NK-92 treated with Interleukin-12 subunit alpha and Interleukin-12 subunit beta, amount 100 ng/mL, for 24 hours (cell line): ENCODE data around the gene NEK6.
A peak's percentile ranks its signal among the peaks of the same experiment; 100 is the strongest.

Source experiments
- DNase-seq: peaks from one replicate; lab custom pipeline; 2025; lab: John Stamatoyannopoulos, UW

Gene NEK6

DNA sequence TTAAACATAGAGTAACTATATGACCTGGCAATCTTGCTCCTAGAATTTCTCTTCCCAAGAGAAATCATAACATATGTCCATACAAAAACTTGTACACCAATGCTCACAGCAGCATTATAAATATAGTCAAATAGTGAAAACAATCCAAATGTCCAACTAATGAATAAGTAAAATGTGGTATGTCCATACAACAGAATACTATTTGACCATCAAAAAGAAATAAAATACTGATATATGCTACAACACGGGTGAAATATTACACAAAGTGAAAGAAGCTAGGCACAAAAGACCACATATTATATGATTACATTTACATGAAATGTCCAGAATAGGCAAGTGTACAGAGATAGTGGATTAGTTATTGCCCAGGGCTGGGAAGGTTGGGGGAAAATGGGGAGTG is 116.1 kb downstream of the NEK6 start:
- no peak for DNase-seq

- DNase-seq = no peak
Observed at GRCh38 chr9:124375726-124376125, 118.0 kb downstream of the NEK6 start.

DNA sequence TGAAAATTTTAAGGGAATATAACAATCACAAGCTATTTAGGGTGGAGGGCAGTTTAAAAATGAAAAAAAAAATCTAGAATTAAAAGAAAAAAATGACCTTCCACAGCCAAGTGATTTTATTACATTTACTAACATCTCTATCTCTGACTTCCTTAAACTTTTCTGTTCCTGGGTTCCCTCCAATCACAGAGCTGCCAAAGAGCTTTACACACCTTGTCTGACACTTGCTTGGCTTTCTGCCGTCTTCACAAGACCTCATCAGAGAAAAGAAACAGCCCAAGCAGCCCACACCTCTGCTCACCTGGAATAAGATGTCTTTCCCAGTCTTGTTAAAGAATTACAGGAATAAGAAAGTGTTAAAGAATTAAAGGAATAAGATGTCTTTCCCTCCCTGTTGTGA is 118.6 kb downstream of the NEK6 start:
- DNase-seq = no peak

DNA sequence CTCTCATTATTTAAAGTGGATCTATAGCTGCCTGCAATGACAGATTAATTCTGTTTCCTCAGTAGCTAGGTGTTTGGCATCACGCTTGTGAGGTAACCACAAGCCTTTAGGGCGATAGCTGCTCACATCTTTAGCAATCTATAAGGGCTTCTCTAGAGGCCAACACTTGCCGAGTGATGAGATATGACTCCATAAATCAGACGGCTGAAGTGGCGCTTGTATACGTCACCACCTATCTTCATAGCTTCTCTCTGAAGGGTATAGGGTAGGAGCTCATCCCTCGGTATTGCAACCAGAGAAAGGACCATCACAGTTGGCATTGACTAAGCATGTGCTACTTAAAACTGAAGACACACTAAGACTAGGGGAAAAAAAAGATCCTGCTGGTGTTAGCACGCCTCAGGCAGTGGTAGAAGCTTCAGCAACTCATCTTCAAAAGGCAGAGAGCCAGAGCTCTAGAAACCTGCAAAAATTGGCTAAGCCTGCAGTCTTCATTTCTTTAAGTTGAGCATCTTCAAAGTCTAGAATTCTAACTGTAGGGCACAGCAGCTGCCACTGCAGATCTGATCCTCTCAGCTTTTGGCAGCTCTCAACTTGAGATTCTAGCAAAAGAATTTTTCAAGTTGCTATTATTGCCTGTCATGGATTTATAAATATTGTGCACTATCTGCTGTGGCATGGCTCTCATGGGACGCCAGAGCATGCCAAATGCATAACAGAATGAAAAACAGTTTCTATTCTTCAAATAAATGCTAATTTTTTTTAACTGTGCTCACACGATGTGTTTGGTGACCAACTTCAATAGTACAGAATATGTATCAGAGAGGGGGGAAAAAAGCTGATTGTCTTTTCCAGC is 120.0 kb downstream of the NEK6 start:
- no peak for DNase-seq

- DNase-seq = peak; percentile 30
Observed at GRCh38 chr9:124381170-124381945, 123.6 kb downstream of the NEK6 start.

DNA sequence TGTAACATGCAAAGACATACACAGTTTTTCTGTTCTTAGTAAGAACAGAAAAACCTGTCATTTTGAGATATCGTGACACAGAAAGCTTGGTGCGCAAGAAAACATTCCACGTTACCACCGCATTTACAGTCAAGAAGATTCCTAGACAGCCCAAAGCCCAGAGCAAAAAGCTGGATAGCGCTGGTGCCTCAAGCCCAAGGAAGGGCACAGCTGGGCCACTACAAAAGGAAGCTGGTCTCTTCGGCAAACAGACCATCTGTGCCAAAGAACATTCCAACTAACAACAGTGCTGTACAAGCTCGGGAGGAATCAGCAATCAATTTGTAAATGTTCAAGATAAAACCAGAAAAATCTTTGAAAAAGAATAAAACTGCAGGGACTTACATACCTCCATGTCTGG is 126.5 kb downstream of the NEK6 start:
- no peak for DNase-seq

DNA sequence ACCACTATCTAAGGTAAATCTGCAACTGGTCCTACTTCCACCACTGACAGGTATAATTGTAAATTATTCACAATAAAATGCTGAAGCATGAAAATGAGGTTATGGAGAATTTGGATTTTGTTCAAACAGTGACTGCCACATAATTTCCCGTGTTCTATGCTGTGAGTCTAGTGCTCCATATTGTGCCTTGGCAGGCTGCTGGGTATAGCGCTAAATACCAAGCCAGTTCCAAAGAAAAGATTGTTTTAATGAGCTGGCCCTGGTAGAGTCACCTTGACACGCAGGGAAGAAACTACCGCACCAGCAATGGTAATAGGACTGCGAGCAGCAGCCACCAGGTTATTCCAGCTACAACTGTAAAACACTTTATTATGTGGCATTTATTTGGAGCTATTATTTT is 127.1 kb downstream of the NEK6 start:
- no peak for DNase-seq

- no peak for DNase-seq
Observed at GRCh38 chr9:124385623-124386022, 127.9 kb downstream of the NEK6 start.

DNA sequence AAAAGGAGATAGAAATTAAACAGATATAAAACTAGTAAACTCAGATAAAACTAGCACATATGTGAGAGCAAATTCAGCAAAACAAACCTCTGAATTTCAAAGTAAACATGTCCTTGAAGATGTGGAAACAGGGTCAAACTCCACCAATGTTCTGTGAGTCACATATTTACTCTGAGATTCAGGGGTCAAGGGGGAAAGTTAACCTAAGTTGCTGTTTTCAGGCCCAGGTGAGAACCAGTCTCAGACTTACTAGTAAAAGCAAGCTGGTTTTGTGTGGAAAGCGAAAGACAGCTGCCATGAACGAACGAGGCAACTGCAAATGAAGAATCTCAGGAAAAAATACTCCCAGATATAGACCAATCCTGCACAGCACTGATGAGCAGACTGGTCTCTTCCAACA is 128.5 kb downstream of the NEK6 start:
- no peak for DNase-seq

- DNase-seq = no peak
Observed at GRCh38 chr9:124388275-124389048, 130.7 kb downstream of the NEK6 start.

DNA sequence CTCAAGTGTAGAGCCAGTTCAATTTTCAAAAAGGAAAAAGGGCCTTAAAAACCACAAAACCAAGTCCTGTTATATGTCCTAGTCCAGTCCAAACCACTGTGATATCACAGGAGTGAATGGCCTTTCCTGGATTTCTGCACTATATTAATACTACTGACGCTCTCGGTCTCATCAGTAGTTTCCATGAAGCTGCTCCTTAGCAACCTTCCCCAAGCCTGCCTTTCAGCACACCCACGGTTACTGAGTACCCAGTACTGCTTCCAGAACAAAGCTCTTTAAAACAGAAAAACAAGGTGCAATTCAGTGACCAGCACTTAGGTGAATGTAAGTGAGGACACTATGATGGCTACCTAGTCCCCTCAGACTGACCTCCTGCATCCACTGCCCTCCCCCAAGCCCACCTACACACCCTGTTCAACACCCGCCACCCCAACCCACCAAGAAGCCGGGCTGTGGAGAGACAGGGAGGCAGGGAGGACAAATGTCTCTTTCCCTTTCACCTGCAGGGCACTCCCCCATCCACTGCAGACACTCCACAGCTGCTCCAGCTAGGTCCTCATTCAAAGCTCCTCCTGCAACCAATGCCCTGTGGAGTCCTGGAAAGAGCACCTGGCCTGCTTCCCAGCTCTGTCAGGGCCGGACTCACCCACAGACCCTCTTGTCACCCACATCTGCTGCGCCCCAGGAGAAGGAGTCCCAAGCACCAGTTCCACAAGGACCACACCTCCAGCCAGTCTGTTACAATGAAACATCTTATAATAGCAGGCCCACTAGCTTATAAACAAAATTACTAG is 131.6 kb downstream of the NEK6 start:
- no peak for DNase-seq

GRCh38 chr9:124390794-124391658 is 133.3 kb downstream of the NEK6 start:
- no peak for DNase-seq

DNA sequence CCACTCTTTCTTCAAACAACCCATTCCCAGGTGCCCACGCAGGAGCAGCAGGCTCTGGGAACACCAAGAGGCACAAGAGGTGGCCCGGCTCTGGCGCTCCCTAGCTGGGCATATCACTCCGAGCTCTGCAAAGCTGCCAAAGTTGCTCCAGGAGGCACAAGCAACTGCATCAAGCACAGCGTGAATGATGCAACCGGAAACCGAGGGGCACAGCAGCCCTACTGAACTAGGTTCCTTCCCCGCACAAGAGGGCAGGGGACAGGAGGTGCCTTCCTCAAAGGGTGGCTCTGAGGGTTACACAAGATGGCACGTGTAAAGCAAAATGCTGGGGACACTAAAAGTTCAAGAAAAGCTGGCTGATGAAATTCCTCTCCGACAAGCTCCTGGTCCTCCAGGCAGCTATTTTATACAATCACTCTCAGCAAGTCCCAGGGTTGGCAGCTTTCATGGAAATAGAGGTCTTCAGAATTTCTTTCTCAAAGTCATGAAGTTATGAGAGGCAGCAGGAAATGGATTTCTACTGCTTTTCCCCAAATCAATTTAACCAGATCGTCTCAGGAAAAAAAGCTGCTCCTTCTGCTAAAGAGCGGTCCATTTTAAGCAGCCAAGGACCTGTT is 134.6 kb downstream of the NEK6 start:
- DNase-seq = no peak

- no peak for DNase-seq
Observed at GRCh38 chr9:124392871-124393460, 135.2 kb downstream of the NEK6 start.

- DNase-seq = no peak
Observed at GRCh38 chr9:124394167-124394566, 136.4 kb downstream of the NEK6 start.

DNA sequence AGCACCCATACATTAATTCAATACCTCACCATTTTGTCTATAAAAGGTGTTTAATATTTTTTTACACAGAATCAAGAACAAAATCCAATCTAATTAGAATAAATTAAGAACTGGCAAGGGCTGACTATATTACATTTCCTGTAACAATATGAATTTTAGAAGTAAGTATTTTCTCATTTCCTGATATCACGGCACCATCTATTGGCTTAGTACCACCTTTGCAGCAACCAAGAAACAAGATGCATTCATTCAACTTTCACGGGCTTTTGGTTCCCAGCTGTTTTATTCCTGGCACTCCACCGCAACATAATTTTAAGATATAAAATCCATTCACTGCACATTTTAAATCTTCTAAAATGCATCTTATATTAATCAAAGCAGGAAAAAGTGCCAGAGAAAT is 136.8 kb downstream of the NEK6 start:
- no peak for DNase-seq

DNA sequence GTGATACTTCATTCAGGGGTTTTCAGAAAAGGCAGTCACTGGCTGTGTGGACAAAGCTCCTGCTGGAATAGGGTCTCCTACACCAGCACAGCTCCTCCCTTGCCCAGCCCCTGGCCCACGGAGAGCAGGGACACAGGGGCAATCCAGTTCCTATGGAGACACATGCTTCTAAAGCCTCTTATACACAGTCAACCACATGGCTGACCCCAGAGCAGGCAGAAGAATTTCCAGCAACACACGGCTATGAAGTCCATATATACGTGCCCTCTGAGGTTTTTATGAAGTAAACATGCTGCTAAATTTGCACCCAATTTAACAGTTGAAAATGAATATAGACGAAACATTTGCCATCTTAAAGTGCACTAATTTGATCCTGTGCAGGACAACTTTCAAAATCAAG is 138.1 kb downstream of the NEK6 start:
- no peak for DNase-seq

GRCh38 chr9:124398191-124398935 is 140.6 kb downstream of the NEK6 start:
- no peak for DNase-seq

DNA sequence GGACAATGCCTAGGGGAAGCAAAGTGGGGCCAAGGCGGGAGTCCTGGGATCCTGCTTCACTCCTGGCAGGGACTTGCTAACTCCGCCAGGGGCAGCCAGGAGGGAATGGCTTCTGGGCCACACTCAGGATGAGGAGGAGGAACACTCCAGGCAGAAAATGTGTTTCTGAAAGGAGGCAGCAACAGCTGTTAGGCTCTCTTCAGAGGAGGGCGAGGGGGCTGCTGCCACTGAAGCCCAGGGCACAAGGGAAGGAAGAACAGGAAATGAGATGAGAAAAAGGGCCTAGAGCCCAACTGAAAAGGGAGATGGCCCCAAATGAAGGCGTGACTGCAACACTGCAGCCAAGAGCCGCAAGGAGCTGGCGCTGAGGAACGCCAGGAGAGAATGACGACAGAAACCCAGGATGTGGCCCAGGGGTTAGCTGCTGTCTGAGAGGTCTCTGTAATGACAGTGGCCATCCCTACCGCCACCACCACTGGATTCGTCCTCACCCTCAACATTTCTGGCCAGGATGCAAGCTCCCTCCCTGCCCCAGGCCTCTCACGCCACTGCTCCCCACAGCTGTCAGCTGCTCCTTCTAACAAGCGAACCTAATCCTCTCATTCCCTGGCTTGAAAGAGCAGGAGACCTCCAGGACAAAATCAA is 141.7 kb downstream of the NEK6 start:
- no peak for DNase-seq
